Activated T-helper 2 cell treated with anti-CD3 and anti-CD28 coated beads, Interferon-gamma antibody, Interleukin-2, Interleukin-4, amounts not matched to agents 10 μg/mL and 5 μg/mL and 100 μg/mL, durations not matched to agents 14 hours and 24 hours and 36 hours (primary cell): Measurements from ENCODE around the gene C11orf21. TPM values are rescaled to one million over a fixed set of nuclear protein-coding genes. Genes with fewer than 3 reads are reported as not detected.
"Not testable (repeated sequence)": the region's sequence is repeated elsewhere in the genome, so short reads cannot be mapped to it uniquely, and the experiment has no call there.

Experiments used
- DNase-seq: peaks from one replicate; pipeline ENCODE4 v3.0.0; 2021; ENCODE audit warnings: low spot score
- H3K27ac Mint-ChIP-seq: one replicate; pipeline ENCODE4 v1.8.0; 2021; ENCODE audit warnings: mixed read lengths
- H3K27me3 Mint-ChIP-seq: one replicate; pipeline ENCODE4 v1.8.0; 2021; ENCODE audit warnings: low read depth, mixed read lengths
- H3K36me3 Mint-ChIP-seq: one replicate; pipeline ENCODE4 v1.8.0; 2021; ENCODE audit warnings: low read depth, mixed read lengths
- H3K4me1 Mint-ChIP-seq: one replicate; pipeline ENCODE4 v1.8.0; 2021; ENCODE audit warnings: low read depth, mixed read lengths
- H3K4me3 Mint-ChIP-seq: one replicate; pipeline ENCODE4 v1.8.0; 2021; ENCODE audit warnings: low read depth, mild to moderate bottlenecking, moderate library complexity, mixed read lengths
- H3K9me3 Mint-ChIP-seq: one replicate; pipeline ENCODE4 v1.8.0; 2021; ENCODE audit warnings: mixed read lengths
- intact Hi-C: fragments of 100-400 bp; cut with micrococcal nuclease; formaldehyde crosslinking; loops from one replicate; pipeline ENCODE4 v1.15.1; 2023
- total RNA-seq: library from RNA; stranded (reverse); gene quantifications from 2 replicates; pipeline ENCODE4 v1.2.3, GENCODE V29; 2022

Gene C11orf21
- 3.1 and 3.4 TPM in 2 replicates for total RNA-seq

GRCh38 chr11:2301631-2302305, at the start of gene C11orf21, which contains the start of gene TSPAN32:
TSS of gene C11orf21 (minus strand) at chr11:2301918. CDS start at chr11:2301808, 110 bp downstream.
TSS of gene TSPAN32 (plus strand) at chr11:2302013. CDS start at chr11:2302150, 137 bp downstream.
- H3K36me3 Mint-ChIP-seq, result no peaks in the 10 kb centered on the region
- DNase-seq, result peak; percentile 67
- peaks cover 33% of the 10 kb centered on the region for H3K4me1 Mint-ChIP-seq
- intact Hi-C loops, result loop anchor here (10.0 kb wide), 2 partner anchors 73 to 593 kb away; partner anchors contain the start of gene CD81
- H3K27ac Mint-ChIP-seq, result peak within 1 kb of the TSS; percentile 89
- H3K9me3 Mint-ChIP-seq, result no peaks in the 10 kb centered on the region
- H3K27me3 Mint-ChIP-seq, result no peaks in the 10 kb centered on the region
- peak within 1 kb of the TSS; percentile 85 for H3K4me3 Mint-ChIP-seq

- Mint-ChIP-seq H3K4me1 (no peaks in the 10 kb centered on the region), H3K36me3 (no peaks in the 10 kb centered on the region)
Observed at GRCh38 chr11:2348986-2349385, 47.3 kb upstream of the C11orf21 start.

GRCh38 chr11:2347308-2347830, 45.7 kb upstream of the C11orf21 start:
- Mint-ChIP-seq H3K4me3 (no peak overlapping the region), H3K36me3 (no peaks in the 10 kb centered on the region), H3K4me1 (no peaks in the 10 kb centered on the region), H3K27me3 (peaks cover 7% of the 10 kb centered on the region), H3K9me3 (peaks cover 6% of the 10 kb centered on the region), H3K27ac (no peak overlapping the region)
- DNase-seq, result no peak
- intact Hi-C loops, result no loop called here

More at GRCh38 chr11:2348986-2349385, 47.3 kb upstream of the C11orf21 start:
- H3K4me3 Mint-ChIP-seq, result no peak overlapping the region
- H3K9me3 Mint-ChIP-seq, result peaks cover 6% of the 10 kb centered on the region
- H3K27ac Mint-ChIP-seq, result no peak overlapping the region
- intact Hi-C loops, result no loop called here
- peaks cover 7% of the 10 kb centered on the region for H3K27me3 Mint-ChIP-seq
- DNase-seq, result no peak

- DNase-seq, result no peak
- peaks cover 7% of the 10 kb centered on the region for H3K27me3 Mint-ChIP-seq
- H3K27ac Mint-ChIP-seq, result no peak overlapping the region
- H3K9me3 Mint-ChIP-seq, result peaks cover 6% of the 10 kb centered on the region
- H3K4me1 Mint-ChIP-seq, result no peaks in the 10 kb centered on the region
- intact Hi-C loops, result no loop called here
- H3K36me3 Mint-ChIP-seq, result no peaks in the 10 kb centered on the region
- no peak overlapping the region for H3K4me3 Mint-ChIP-seq
Observed at GRCh38 chr11:2346586-2347307, 45.0 kb upstream of the C11orf21 start.

DNA sequence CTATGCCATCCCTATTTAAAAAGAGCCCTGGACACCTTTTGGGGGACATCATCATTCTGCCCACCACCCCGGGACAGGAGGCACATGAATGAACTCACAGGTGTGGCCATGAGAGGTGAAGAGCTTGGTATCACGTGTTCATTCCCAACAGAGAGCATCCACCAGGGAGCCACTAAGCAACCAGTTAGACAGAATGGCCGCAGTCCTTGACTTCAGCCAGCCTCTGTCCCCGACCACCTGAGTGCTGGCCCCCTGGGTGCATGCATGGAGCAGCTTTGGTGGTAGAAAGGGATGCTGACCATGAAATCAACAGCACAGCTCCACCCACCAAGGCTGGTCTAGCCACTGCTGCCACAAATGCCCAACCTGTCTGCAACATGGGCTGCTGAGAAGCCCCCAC, 44.3 kb upstream of the C11orf21 start:
- Mint-ChIP-seq H3K9me3 (peaks cover 6% of the 10 kb centered on the region), H3K36me3 (no peaks in the 10 kb centered on the region), H3K4me1 (no peaks in the 10 kb centered on the region), H3K27ac (no peak overlapping the region), H3K4me3 (no peak overlapping the region), H3K27me3 (peaks cover 7% of the 10 kb centered on the region)
- intact Hi-C loops, result no loop called here
- DNase-seq, result no peak

GRCh38 chr11:2345050-2345449, 43.3 kb upstream of the C11orf21 start:
- no peak overlapping the region for H3K27ac Mint-ChIP-seq
- peaks cover 6% of the 10 kb centered on the region for H3K9me3 Mint-ChIP-seq
- intact Hi-C loops, result no loop called here
- peaks cover 4% of the 10 kb centered on the region for H3K27me3 Mint-ChIP-seq
- no peak overlapping the region for H3K4me3 Mint-ChIP-seq
- DNase-seq, result no peak
- H3K36me3 Mint-ChIP-seq, result no peaks in the 10 kb centered on the region
- H3K4me1 Mint-ChIP-seq, result no peaks in the 10 kb centered on the region

DNA sequence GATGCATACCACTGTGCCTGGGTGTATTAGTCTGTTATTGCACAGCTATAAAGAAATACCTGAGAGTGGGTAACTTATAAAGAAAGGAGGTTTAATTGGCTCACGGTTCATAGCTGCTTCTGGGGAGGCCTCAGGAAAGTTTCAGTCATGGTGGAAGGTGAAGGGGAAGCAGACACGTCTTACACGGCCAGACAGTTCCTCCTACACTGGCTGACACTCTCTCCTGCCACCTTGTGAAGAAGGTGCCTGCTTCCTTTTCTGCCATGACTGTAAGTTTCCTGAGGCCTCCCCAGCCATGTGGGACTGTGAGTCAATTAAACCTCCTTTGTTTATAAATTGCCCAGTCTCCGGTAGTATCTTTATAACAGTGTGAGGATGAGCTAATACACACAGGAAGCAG, 41.8 kb upstream of the C11orf21 start:
- intact Hi-C loops, result no loop called here
- H3K9me3 Mint-ChIP-seq, result no peaks in the 10 kb centered on the region

GRCh38 chr11:2342981-2343380, 41.3 kb upstream of the C11orf21 start:
- intact Hi-C loops, result no loop called here
- no peaks in the 10 kb centered on the region for H3K4me1 Mint-ChIP-seq
- DNase-seq, result no peak
- no peaks in the 10 kb centered on the region for H3K36me3 Mint-ChIP-seq
- no peak overlapping the region for H3K4me3 Mint-ChIP-seq
- no peaks in the 10 kb centered on the region for H3K9me3 Mint-ChIP-seq
- H3K27ac Mint-ChIP-seq, result no peak overlapping the region
- peaks cover 7% of the 10 kb centered on the region for H3K27me3 Mint-ChIP-seq

More for the DNA sequence above, 41.8 kb upstream of the C11orf21 start:
- no peak for DNase-seq
- no peaks in the 10 kb centered on the region for H3K36me3 Mint-ChIP-seq
- H3K27ac Mint-ChIP-seq, result no peak overlapping the region
- peaks cover 4% of the 10 kb centered on the region for H3K27me3 Mint-ChIP-seq
- H3K4me1 Mint-ChIP-seq, result no peaks in the 10 kb centered on the region
- H3K4me3 Mint-ChIP-seq, result no peak overlapping the region

DNA sequence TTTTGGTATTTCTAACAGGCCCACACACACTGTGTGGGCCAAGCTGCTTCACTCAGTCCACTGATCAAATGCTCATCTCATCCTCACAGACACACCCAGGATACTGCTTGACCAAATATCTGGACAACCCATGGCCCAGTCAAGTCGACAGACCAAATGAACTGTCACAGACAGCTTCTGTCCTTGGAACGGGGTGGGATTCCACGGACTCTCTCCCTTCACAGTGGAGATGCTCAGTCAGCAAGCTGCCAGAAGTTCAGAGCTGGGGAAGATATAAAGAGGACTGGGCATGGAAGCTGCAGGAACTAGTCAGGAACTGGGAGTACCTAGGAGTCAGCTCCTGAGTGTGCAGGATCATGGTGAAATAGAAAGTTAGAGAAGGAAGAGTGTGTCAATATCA, 40.8 kb upstream of the C11orf21 start:
- no peaks in the 10 kb centered on the region for H3K9me3 Mint-ChIP-seq
- no peaks in the 10 kb centered on the region for H3K36me3 Mint-ChIP-seq
- H3K27ac Mint-ChIP-seq, result no peak overlapping the region
- no peaks in the 10 kb centered on the region for H3K4me1 Mint-ChIP-seq
- H3K4me3 Mint-ChIP-seq, result no peak overlapping the region
- DNase-seq, result no peak
- H3K27me3 Mint-ChIP-seq, result peaks cover 10% of the 10 kb centered on the region
- intact Hi-C loops, result no loop called here

DNA sequence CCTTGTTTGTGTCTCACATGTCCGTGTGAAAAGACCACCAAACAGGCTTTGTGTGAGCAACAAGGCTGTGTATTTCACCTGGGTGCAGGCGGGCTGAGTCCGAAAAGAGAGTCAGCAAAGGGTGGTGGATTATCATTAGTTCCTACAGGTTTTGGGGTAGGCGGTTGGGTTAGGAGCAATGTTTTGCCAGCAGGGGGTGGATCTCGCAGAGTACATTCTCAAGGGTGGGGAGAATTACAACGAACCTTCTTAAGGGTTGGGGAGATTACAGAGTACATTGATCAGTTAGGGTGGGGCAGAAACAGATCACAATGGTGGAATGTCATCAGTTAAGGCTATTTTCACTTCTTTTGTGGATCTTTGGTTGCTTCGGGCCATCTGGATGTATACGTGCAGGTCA, 37.0 kb upstream of the C11orf21 start:
- H3K9me3 Mint-ChIP-seq, H3K36me3 Mint-ChIP-seq, H3K4me1 Mint-ChIP-seq, intact Hi-C loops, H3K27ac Mint-ChIP-seq, H3K4me3 Mint-ChIP-seq, DNase-seq: not testable (repeated sequence)
- peaks cover 11% of the 10 kb centered on the region for H3K27me3 Mint-ChIP-seq

DNA sequence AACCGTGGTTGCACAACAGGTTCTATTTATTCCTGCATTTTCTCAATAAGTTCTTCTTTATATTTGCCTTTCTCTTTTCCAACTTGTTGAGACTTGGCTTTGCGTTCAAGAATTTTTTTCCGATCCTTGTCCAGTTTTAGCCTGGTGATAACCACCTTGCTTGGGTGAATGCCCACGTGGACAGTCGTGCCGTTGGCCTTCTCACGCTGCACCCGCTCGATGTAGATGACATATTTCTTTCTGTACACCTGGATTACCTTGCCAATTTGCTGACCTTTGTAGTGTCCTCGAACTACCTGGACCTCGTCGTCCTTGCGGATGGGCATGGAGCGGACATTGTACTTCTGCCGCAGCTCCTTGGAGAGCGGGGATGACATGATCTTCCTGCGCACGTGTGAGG, 33.6 kb upstream of the C11orf21 start:
- not testable (repeated sequence) for H3K4me3 Mint-ChIP-seq

DNA sequence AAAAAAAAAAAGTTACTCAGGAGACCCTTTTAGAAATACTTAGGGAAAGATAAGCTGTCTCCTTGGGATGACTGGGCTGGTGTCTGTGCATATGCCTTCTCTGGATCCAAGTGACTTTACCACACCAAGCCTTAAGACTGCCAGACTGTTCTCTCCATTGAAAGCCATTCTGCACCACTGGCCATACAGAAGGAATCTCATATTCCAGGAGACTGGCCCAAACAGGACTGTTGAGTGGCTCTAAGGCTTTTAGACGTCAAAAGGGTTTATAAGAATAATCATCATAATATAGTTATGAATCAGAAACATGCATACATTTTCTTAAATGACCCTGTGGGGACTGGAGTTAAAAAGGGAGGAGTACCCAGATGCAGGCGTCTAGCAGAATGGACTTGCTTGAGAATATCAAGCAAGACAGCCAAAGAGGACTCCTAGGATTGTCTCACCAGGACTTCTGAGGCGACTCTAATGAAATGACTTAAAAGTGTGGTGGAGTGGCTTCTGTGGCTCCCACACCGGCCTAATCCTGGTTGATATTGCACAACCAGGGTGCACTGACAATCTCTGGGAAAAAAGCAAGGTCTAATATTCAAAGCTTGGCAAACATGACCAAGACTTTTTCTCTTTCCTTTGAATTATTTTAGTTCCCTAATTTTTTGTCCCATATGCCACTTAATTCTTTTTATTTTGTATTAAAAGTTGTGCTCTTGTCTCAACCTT, 31.9 kb upstream of the C11orf21 start:
- intact Hi-C loops, H3K27me3 Mint-ChIP-seq, DNase-seq, H3K4me3 Mint-ChIP-seq, H3K36me3 Mint-ChIP-seq, H3K4me1 Mint-ChIP-seq, H3K27ac Mint-ChIP-seq: not testable (repeated sequence)
- peaks cover 11% of the 10 kb centered on the region for H3K9me3 Mint-ChIP-seq

More for the DNA sequence above, 33.6 kb upstream of the C11orf21 start:
- Mint-ChIP-seq H3K27me3 (peaks cover 11% of the 10 kb centered on the region), H3K9me3 (peaks cover 11% of the 10 kb centered on the region)
- H3K4me1 Mint-ChIP-seq, DNase-seq, H3K36me3 Mint-ChIP-seq, H3K27ac Mint-ChIP-seq, intact Hi-C loops: not testable (repeated sequence)
